ENCODE results near the gene HIPK2. TPM values are rescaled to one million over a fixed set of nuclear protein-coding genes. Genes with fewer than 3 reads are reported as not detected.
A peak's percentile ranks its signal among the peaks of the same experiment; 100 is the strongest.

Gene HIPK2
- total RNA-seq, 1 donor from 2014 or later = 5.7 TPM

- Histone ChIP-seq H3K9ac (ENCODE audit: low read depth in 1 of 3, low read length in 3 of 3) (peak overlapping the region; percentile 4 to 18 (median 15)), H3K36me3 (ENCODE audit: control insufficient read depth in 3 of 3, insufficient read depth in 3 of 3, low read length in 3 of 3) (no peaks in the 10 kb centered on the region), H3K4me3 (ENCODE audit: low read length in 3 of 3) (peak overlapping the region in 2 of 3 donors; percentile 1 to 10), H3K27me3 (ENCODE audit: control insufficient read depth in 3 of 3, insufficient read depth in 3 of 3, low read length in 3 of 3) (no peaks in the 10 kb centered on the region), H3K4me1 (ENCODE audit: control insufficient read depth in 3 of 3, insufficient read depth in 3 of 3, low read length in 3 of 3) (peaks cover 49 to 68% (median 58%) of the 10 kb centered on the region in 3 donors), H3K27ac (ENCODE audit: low read depth, low read length) (peak overlapping the region; percentile 34), H3K9me3 (ENCODE audit: control insufficient read depth in 3 of 3, low read length in 3 of 3) (no peaks in the 10 kb centered on the region)
Measured at GRCh38 chr7:139731802-139732470, 45.9 kb downstream of the HIPK2 start.

- Histone ChIP-seq H3K9ac (ENCODE audit: low read depth in 1 of 3, low read length in 3 of 3) (peak overlapping the region in 2 of 3 donors; percentile 28 to 61), H3K27me3 (ENCODE audit: control insufficient read depth in 3 of 3, insufficient read depth in 3 of 3, low read length in 3 of 3) (no peaks in the 10 kb centered on the region), H3K4me1 (ENCODE audit: control insufficient read depth in 3 of 3, insufficient read depth in 3 of 3, low read length in 3 of 3) (peaks cover 47 to 66% (median 57%) of the 10 kb centered on the region in 3 donors), H3K36me3 (ENCODE audit: control insufficient read depth in 3 of 3, insufficient read depth in 3 of 3, low read length in 3 of 3) (no peaks in the 10 kb centered on the region), H3K4me3 (ENCODE audit: low read length in 3 of 3) (peak overlapping the region in 1 of 3 donors; percentile 13), H3K9me3 (ENCODE audit: control insufficient read depth in 3 of 3, low read length in 3 of 3) (no peaks in the 10 kb centered on the region), H3K27ac (ENCODE audit: low read depth, low read length) (peak overlapping the region; percentile 34)
Measured at GRCh38 chr7:139730746-139731612, 46.8 kb downstream of the HIPK2 start.

- Histone ChIP-seq H3K4me1 (ENCODE audit: control insufficient read depth in 3 of 3, insufficient read depth in 3 of 3, low read length in 3 of 3) (peaks cover 26 to 54% (median 32%) of the 10 kb centered on the region in 3 donors), H3K36me3 (ENCODE audit: control insufficient read depth in 3 of 3, insufficient read depth in 3 of 3, low read length in 3 of 3) (no peaks in the 10 kb centered on the region), H3K9me3 (ENCODE audit: control insufficient read depth in 3 of 3, low read length in 3 of 3) (no peaks in the 10 kb centered on the region), H3K27me3 (ENCODE audit: control insufficient read depth in 3 of 3, insufficient read depth in 3 of 3, low read length in 3 of 3) (no peaks in the 10 kb centered on the region), H3K27ac (ENCODE audit: low read depth, low read length) (no peak overlapping the region), H3K9ac (ENCODE audit: low read depth in 1 of 3, low read length in 3 of 3) (no peak overlapping the region), H3K4me3 (ENCODE audit: low read length in 3 of 3) (no peak overlapping the region)
Measured at GRCh38 chr7:139728203-139728602, 49.6 kb downstream of the HIPK2 start.

- Histone ChIP-seq H3K27ac (ENCODE audit: low read depth, low read length) (no peak overlapping the region), H3K4me1 (ENCODE audit: control insufficient read depth in 3 of 3, insufficient read depth in 3 of 3, low read length in 3 of 3) (peaks cover 20 to 48% (median 32%) of the 10 kb centered on the region in 3 donors), H3K9ac (ENCODE audit: low read depth in 1 of 3, low read length in 3 of 3) (no peak overlapping the region), H3K4me3 (ENCODE audit: low read length in 3 of 3) (no peak overlapping the region), H3K9me3 (ENCODE audit: control insufficient read depth in 3 of 3, low read length in 3 of 3) (no peaks in the 10 kb centered on the region), H3K27me3 (ENCODE audit: control insufficient read depth in 3 of 3, insufficient read depth in 3 of 3, low read length in 3 of 3) (no peaks in the 10 kb centered on the region), H3K36me3 (ENCODE audit: control insufficient read depth in 3 of 3, insufficient read depth in 3 of 3, low read length in 3 of 3) (no peaks in the 10 kb centered on the region)
Measured at GRCh38 chr7:139727151-139727705, 50.6 kb downstream of the HIPK2 start.

GRCh38 chr7:139726485-139726869 lies 51.3 kb downstream of the HIPK2 start:
- Histone ChIP-seq H3K4me1 (ENCODE audit: control insufficient read depth in 3 of 3, insufficient read depth in 3 of 3, low read length in 3 of 3) (peaks cover 12 to 44% (median 29%) of the 10 kb centered on the region in 3 donors), H3K9ac (ENCODE audit: low read depth in 1 of 3, low read length in 3 of 3) (no peak overlapping the region), H3K36me3 (ENCODE audit: control insufficient read depth in 3 of 3, insufficient read depth in 3 of 3, low read length in 3 of 3) (no peaks in the 10 kb centered on the region), H3K4me3 (ENCODE audit: low read length in 3 of 3) (no peak overlapping the region), H3K27ac (ENCODE audit: low read depth, low read length) (no peak overlapping the region), H3K27me3 (ENCODE audit: control insufficient read depth in 3 of 3, insufficient read depth in 3 of 3, low read length in 3 of 3) (no peaks in the 10 kb centered on the region), H3K9me3 (ENCODE audit: control insufficient read depth in 3 of 3, low read length in 3 of 3) (no peaks in the 10 kb centered on the region)

- H3K4me1 ChIP-seq (ENCODE audit: control insufficient read depth in 3 of 3, insufficient read depth in 3 of 3, low read length in 3 of 3) = peaks cover 11 to 43% (median 29%) of the 10 kb centered on the region in 3 donors
- H3K27me3 ChIP-seq (ENCODE audit: control insufficient read depth in 3 of 3, insufficient read depth in 3 of 3, low read length in 3 of 3) = no peaks in the 10 kb centered on the region
- no peak overlapping the region for H3K4me3 ChIP-seq (ENCODE audit: low read length in 3 of 3)
- H3K36me3 ChIP-seq (ENCODE audit: control insufficient read depth in 3 of 3, insufficient read depth in 3 of 3, low read length in 3 of 3) = no peaks in the 10 kb centered on the region
- no peaks in the 10 kb centered on the region for H3K9me3 ChIP-seq (ENCODE audit: control insufficient read depth in 3 of 3, low read length in 3 of 3)
- H3K9ac ChIP-seq (ENCODE audit: low read depth in 1 of 3, low read length in 3 of 3) = no peak overlapping the region
- no peak overlapping the region for H3K27ac ChIP-seq (ENCODE audit: low read depth, low read length)
Measured at GRCh38 chr7:139725858-139726484, 51.8 kb downstream of the HIPK2 start.

- Histone ChIP-seq H3K9me3 (ENCODE audit: control insufficient read depth in 3 of 3, low read length in 3 of 3) (no peaks in the 10 kb centered on the region), H3K9ac (ENCODE audit: low read depth in 1 of 3, low read length in 3 of 3) (no peak overlapping the region), H3K27ac (ENCODE audit: low read depth, low read length) (no peak overlapping the region), H3K27me3 (ENCODE audit: control insufficient read depth in 3 of 3, insufficient read depth in 3 of 3, low read length in 3 of 3) (no peaks in the 10 kb centered on the region), H3K4me1 (ENCODE audit: control insufficient read depth in 3 of 3, insufficient read depth in 3 of 3, low read length in 3 of 3) (peaks cover 9 to 41% (median 26%) of the 10 kb centered on the region in 3 donors), H3K36me3 (ENCODE audit: control insufficient read depth in 3 of 3, insufficient read depth in 3 of 3, low read length in 3 of 3) (no peaks in the 10 kb centered on the region), H3K4me3 (ENCODE audit: low read length in 3 of 3) (no peak overlapping the region)
Measured at GRCh38 chr7:139725077-139725476, 52.7 kb downstream of the HIPK2 start.

- no peak overlapping the region for H3K9ac ChIP-seq (ENCODE audit: low read depth in 1 of 3, low read length in 3 of 3)
- no peaks in the 10 kb centered on the region for H3K27me3 ChIP-seq (ENCODE audit: control insufficient read depth in 3 of 3, insufficient read depth in 3 of 3, low read length in 3 of 3)
- H3K9me3 ChIP-seq (ENCODE audit: control insufficient read depth in 3 of 3, low read length in 3 of 3) = no peaks in the 10 kb centered on the region
- H3K27ac ChIP-seq (ENCODE audit: low read depth, low read length) = no peak overlapping the region
- no peaks in the 10 kb centered on the region for H3K36me3 ChIP-seq (ENCODE audit: control insufficient read depth in 3 of 3, insufficient read depth in 3 of 3, low read length in 3 of 3)
- H3K4me3 ChIP-seq (ENCODE audit: low read length in 3 of 3) = no peak overlapping the region
- peaks cover 9 to 38% (median 26%) of the 10 kb centered on the region in 3 donors for H3K4me1 ChIP-seq (ENCODE audit: control insufficient read depth in 3 of 3, insufficient read depth in 3 of 3, low read length in 3 of 3)
Measured at GRCh38 chr7:139722604-139723003, 55.2 kb downstream of the HIPK2 start.

- H3K4me3 ChIP-seq (ENCODE audit: low read length in 3 of 3) = no peak overlapping the region
- H3K36me3 ChIP-seq (ENCODE audit: control insufficient read depth in 3 of 3, insufficient read depth in 3 of 3, low read length in 3 of 3) = peaks cover 0 to under 1% (median under 1%) of the 10 kb centered on the region in 3 donors
- peak overlapping the region; percentile 24 for H3K27ac ChIP-seq (ENCODE audit: low read depth, low read length)
- H3K4me1 ChIP-seq (ENCODE audit: control insufficient read depth in 3 of 3, insufficient read depth in 3 of 3, low read length in 3 of 3) = peaks cover 9 to 30% (median 20%) of the 10 kb centered on the region in 3 donors
- H3K9me3 ChIP-seq (ENCODE audit: control insufficient read depth in 3 of 3, low read length in 3 of 3) = no peaks in the 10 kb centered on the region
- H3K9ac ChIP-seq (ENCODE audit: low read depth in 1 of 3, low read length in 3 of 3) = peak overlapping the region in 1 of 3 donors; percentile 30
- no peaks in the 10 kb centered on the region for H3K27me3 ChIP-seq (ENCODE audit: control insufficient read depth in 3 of 3, insufficient read depth in 3 of 3, low read length in 3 of 3)
Measured at GRCh38 chr7:139721821-139722220, 56.0 kb downstream of the HIPK2 start.

Data from skeletal muscle tissue (tissue), 4 donors.